Stimulated activated CD8-positive, alpha-beta memory T cell treated with anti-CD3 and anti-CD28 coated beads, Interleukin-15, amount 100 ng/mL, for 4 hours (primary cell): Measurements from ENCODE around the gene CELSR3.

Experiments
- DNase-seq, 2 donors: peaks; one replicate each; pipeline ENCODE4 v3.0.0-alpha.2; 2020; ENCODE audit warnings: low read depth in 2 of 2

The CELSR3 gene

GRCh38 chr3:48660800-48661400 lies 1.8 kb downstream of the CELSR3 start:
- DNase-seq = no peak

DNA sequence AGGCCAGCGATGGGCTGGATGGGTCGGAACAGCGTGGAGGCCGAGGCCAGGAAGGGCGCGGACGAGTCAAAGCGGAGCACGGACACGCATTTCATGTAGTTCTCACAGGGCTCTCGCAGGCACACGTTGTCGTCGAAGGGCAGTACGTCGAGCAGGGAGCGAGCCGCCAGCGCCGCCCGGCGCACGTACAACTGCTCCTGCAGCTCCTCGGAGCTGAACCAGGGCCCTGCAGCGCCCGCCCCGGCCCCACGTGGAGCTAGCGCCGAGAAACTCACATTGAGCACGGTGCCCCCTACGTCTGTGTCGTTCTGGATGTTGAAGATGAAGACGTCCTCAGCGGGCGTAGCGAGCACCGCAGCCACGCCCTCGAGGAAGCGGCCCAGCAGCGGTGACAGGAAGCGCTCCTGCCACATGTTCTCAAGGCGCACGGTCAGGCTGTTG lies 5.8 kb downstream of the CELSR3 start:
- peak in 1 of 2 donors; percentile 4 for DNase-seq

DNA sequence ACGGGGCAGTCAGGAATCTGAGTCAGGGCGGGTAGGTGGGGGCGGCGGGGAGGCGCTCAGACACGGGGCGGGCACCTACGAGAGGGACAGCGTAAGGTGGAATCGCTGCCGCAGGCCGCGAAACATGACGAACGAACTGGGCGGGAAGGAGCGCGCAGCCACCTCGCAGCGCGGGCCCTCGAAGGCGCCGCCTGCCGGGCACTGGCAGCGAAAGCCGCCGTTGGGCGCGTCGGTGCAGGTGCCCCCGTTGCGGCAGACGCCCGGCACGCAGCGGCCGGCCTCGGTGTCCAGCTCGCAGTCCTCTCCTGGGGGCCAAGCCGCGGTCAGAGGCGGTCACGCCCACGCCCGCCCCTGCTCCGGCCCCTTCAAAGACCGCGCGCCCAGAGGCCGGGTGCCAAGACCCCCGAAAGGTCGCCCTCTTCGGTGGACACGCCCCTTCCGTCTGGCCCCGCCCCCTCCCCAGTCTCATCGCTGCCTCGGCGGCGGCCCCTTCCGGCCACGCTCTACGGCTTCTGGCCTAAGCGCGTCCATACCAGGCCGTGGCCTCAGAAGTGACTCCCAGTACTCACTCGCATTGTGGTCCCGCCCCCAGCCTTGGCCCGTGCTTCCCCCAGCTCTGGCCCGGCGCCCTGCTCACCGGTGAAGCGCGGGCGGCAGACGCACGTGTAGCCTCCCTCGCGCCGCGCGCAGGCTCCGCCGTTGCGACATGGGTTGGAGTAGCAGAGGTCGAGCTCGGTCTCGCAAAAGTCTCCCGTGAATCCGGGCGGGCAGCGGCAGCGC lies 6.4 kb downstream of the CELSR3 start:
- DNase-seq = peak; percentile 78 to 80

- DNase-seq = peak; percentile 46 to 56
Observed at GRCh38 chr3:48655606-48656005, 7.1 kb downstream of the CELSR3 start.

DNA sequence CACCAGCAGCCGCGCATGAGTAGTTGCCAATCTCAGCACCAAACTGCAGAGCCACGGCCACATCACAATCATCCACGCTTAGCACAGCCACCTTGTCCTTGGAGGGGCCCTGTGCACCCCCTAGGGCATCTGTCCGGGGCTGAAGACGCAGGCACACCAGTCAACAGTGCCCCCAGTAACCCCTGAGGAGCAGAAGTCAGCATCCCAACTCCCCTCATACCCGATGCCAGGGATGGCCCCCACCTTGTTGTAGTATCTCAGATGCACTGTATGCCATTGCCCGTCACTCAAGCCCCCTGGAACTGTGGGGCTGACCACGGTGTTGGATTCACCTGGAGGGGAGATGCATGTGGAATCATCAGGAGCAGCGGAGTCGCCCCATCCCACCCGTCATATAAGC lies 7.6 kb downstream of the CELSR3 start:
- DNase-seq = no peak

GRCh38 chr3:48652923-48653715 lies 9.6 kb downstream of the CELSR3 start:
- no peak for DNase-seq

DNA sequence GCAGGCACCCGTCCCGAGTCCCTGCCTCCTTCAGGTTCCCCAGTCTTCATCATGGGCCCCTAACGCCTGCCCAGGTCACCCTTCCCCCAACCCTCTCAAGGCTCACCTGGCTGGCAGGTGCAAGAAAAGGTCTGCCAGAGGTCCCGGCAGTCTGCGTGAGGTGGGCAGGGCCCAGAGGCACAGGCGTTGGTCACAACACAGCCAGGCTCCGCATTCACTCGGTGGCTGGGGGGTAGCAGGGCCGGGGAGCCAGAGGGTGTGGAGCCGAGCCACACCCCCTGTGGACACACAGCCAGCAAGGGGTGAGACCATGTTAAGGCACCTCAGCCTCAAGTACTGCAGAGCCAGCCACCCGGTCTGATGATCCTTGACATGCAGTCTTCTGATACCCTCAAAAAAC lies 10.9 kb downstream of the CELSR3 start:
- no peak for DNase-seq

DNA sequence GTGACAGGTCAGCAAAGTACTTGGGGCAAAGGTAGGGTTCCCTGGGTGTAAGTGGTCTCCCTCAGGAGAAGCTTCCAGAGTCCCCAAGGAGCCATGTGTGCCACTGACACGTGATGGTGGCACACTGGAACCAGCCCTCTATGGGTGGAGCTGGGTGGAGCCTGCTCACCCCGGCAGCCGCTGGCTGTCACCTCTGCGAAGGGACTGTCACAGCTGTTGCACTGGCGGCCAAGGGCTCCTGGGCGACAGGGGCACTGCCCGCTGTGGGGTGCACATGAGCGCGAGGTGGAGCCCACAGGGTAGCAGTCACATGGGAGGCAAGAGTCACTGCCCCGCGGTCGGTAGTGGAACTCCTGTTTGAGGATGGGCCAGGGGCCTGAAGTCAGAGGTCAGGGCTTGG lies 12.0 kb downstream of the CELSR3 start:
- DNase-seq = no peak

DNA sequence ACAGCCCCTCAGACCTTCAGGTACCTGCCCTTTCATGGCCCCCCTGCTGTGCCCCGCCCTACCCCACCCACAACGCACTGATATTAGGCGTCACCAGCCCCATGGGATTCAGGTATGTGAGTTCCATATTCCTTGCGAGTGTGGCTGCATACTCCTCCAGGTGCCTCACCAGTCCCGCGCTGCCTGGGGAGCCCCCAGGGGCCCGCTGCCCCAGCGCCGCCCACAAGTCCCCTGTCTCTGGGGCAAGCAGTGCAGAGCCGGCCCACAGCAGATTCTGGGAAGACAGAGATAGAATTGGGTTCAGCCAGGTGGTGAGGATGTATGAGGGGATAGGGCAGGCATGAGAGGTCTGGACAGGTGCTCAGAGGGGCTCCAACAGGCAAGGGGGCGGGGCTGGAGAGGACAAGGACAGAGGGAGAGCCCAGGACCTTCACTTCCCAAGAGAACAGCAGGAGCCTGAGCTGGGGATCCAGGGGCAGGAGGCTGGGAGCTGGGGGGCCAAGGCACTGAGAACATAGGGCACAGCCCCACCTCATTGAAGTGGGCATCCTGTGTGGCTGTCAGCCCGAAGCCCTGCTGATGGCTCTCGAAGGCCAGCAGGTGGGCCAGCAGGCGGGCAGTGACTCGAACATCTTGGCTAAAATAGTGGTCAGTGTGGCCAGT lies 14.4 kb downstream of the CELSR3 start:
- DNase-seq = no peak

DNA sequence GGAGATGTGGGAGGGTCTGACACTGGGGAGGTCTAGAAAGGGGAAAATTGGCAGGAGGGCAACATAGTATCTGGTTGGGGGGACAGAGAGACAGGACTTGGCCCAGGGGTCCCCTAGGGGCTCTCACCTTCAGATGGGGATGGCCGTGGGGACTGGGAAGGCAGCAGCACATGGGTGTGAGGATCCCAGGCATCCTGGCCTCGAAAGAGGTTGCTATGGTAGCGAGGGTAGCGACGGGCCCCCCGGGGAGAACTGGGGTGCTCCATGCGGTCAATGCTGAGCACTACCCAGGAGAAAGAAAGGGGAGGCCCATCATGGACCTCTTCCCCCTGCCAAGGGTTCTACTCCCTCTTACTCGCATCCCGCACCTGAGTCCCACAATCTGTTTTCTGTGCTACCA lies 15.0 kb downstream of the CELSR3 start:
- DNase-seq = no peak

DNA sequence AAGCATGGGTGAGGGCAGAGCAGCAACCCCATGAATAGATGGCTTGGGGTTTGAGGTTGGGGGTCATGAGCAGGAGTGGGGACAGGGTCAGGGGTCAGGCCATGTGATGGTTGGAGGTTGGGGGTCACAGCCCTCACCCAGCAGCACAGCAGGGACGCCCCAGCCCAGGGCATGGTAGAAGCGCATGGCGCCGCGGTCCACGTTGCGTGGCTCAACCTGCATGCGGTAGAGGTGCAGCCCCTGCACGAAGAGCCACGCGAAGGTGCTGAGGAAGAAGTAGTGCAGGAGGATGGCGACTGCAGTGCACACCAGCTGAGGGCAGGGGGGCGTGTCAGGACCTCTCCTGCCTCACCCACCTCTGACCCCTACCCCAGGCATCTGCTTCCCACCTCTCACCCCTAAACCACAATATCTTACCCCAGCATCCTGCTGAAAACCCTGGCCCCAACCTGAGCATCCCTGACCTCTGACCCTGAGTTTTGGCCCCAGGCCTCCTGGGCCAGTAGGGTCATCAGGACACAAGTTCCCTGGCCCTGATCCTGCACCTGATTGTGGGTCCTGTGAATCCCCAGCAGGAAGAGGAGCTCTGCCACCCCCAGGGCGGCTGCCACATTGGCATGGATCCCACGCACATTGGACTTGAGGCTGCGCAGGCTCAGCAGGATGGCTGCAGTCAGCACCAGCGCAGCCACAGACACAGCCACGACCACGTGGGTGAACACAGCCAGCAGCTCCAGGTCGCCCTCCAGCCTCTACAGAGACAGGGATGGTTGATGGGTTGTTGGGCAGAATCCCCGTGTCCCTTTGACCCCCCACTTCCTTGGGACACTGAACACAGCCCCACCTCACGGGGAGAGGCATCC lies 17.6 kb downstream of the CELSR3 start:
- no peak for DNase-seq

GRCh38 chr3:48642605-48643004 lies 20.1 kb downstream of the CELSR3 start:
- DNase-seq = no peak

GRCh38 chr3:48641396-48641795 lies 21.3 kb downstream of the CELSR3 start:
- DNase-seq = no peak

DNA sequence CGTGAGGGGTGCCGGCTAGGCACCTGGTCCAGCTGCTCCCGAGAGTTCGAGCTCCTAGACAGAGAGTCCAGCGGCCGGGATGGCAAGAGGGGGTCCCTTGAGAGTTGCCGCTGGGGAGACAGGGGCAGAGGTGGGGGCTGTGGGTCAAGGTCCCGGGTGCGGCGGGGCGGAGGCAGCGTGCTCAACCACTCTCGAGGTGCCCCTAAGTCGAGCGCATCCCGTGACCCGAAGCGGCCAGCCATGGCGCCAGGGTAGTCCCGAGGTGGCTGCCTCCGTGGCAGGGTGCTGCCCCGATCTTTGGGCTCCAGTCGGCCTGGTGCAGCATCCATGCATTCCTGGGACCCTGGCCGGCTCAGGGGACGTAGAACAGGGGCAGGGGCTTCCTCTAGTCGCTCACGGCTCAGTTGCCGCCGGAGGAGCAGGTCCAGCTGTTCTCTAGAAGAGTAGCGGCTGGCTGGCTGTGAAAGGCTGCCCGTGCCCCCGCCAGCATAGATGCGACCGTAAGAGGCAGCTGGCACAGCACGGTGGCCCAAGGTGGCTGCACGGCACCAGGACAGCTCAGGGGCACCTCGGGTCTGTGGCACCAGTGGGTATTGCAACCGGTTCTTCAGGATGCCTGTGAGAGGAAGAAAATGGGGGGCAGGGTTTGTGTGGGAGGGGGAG lies 22.6 kb downstream of the CELSR3 start:
- DNase-seq = no peak

DNA sequence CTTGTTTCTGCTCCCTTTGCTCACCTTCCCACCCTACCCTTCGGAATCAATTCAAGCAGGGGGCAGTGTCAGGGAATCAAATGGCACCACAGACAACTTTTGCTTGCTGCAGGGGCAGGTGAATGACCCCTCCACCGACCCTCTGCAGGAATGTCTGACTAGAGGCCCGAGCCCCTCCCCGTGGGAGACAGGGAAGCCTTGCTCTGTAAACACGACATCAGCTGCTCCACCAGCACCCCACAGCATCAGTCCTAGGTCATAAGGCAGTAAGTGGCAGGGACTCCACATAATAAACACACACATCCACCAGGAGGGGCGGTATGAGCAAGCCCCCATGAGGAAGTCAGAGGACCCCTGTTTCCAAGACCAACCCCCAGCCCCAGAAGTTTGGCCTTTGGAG lies 25.4 kb downstream of the CELSR3 start:
- DNase-seq = no peak

- no peak for DNase-seq
Observed at GRCh38 chr3:48636149-48636655, 26.5 kb downstream of the CELSR3 start.

DNA sequence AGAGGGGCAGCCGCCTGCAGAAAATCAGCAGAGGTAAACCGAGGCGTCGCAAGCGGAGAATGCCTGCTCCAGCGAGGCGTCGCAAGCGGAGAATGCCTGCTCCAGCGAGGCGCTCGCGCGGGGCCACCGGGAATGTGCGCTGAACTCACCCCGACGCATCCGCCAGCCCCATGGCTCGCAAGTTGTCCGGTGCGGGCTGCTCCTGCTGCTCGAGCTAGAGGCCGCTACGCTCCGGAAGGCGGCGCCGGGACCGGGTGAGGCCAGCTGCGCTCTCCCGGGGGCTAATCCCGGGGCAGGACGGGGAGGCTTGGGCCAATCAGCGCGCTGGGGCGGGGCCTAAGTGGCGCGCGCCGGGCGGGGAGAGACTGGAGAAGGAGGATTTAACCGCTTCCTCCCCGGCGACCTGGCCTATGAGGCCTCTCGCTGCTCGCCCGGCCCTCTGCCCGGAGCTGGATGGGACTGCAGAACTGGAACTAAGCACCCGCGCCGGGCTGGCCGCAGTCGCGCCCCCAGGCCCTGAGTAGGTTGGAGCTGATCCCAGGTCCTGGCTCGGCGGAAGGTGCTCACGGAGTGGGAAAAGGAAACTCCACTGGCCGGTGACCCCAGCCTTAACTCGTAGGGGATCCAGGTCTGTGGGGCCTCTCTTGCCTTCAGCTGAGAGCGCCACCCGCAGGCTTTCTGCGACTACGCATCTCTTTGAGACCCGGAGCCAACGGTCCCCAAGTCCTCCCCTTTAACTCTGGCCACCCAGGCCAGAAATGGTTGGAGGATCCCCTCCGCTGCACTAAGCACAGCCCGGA lies 27.3 kb downstream of the CELSR3 start, which contains the start of gene SLC26A6:
Gene SLC26A6, minus strand, starts transcription at position 240 of the 800 bp plus-strand sequence. Its CDS starts 68 bp downstream, at position 172.
- DNase-seq = peak; percentile 83 to 84

DNA sequence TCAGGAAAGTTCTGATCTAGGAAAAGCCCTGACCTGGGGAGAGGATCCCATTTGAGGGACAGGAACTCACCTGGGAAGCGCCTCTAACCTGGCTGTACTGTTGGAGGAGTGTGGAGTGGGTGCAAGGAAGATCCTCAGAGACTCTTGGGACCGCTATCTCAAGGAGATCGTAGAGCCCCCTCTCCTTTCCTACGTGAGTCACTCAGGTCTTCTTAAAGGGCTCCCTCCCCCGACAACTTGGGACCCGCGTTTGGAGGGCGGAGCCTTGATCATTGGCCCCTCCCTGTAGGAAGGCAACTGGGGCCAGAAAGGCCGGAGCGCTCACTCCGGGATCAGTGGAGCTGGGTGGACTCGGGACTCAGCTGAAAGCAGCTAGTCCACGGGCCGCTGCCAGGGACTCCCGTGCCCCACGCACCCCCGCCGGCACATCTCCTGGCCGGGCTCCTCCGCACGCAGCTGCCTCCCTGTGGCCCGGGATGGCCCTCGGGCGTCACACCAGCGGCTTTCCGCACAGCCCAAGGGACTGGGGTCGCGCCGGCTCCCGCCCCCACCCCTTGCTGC lies 27.9 kb downstream of the CELSR3 start:
- DNase-seq = peak; percentile 24 to 51

DNA sequence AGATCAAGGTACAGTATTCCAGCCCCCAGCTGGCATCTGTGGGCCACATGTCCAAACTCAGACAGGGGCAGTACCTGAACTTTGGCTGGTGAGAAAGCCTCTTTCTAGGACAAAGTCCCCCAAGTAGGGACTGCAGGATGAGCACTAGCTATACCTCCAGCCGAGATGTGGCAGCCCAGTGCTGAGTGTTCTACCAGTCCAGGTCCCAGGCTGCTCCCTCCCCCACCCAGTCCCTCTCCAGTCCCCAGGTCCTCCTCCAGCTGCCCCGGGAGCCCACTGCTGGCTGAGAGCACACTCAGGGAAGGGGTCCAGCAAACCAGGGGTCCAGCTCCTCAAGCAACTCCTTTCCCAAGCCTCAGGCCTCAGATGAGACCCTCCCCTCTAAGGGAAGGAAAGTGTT lies 28.9 kb downstream of the CELSR3 start:
- DNase-seq = no peak
